Adrenal gland (tissue), 5 donors: Measurements from ENCODE around the gene MBTPS2.

Experiments used
- CTCF ChIP-seq, 6 experiments: fragments of 450-650 bp in 4 of 6; fragments of 200-600 bp in 2 of 6; sonication (generic) in 1 of 6; IDR thresholded peaks; 1 replicate in 5 of 6; 2 replicates in 1 of 6; pipeline versions ENCODE4 v1.5.1 to v1.8.0; 2016 to 2021; ENCODE audit warnings: antibody characterized with exemption in 6 of 6, mild to moderate bottlenecking in 2 of 6, moderate library complexity in 1 of 6
- POLR2A ChIP-seq, 2 donors: fragments of 450-650 bp; IDR thresholded peaks; one replicate each; pipeline ENCODE4 v1.6.1; 2017; ENCODE audit warnings: antibody characterized with exemption in 2 of 2, mild to moderate bottlenecking in 2 of 2, moderate library complexity in 1 of 2
- donor health status: DM: no; HTN: no; CAD: no.

DNA sequence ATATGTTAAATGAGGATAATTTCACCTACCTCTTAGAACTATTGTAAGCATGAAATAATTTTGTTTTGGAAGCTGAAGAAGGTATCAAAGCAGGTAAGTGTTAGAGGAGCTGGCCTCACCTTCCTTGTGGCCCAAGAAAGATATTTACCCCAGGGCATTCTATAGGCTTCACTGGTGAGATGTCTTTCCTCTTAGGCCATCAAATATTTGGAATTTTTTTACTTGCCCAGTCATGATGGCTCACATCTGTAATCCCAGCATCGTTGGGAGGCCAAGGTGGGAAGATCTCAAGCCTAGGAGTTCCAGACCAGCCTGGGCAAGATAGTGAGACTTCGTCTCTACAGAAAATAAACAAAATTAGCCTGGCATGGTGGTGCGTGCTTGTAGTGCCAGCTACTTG is 95.0 kb downstream of the MBTPS2 start:
- TF ChIP-seq CTCF (IDR thresholded peaks at IDR 0.05): no peak
- no peak for TF ChIP-seq POLR2A (IDR thresholded peaks at IDR 0.05)
